Peyer's patch (tissue), 4 donors: Measurements from ENCODE around the gene TMEM219.

ENCODE experiments used
- CTCF ChIP-seq, 6 experiments: fragments of 450-650 bp in 4 of 6; fragments of 200-600 bp in 2 of 6; sonication (generic) in 1 of 6; IDR thresholded peaks; one replicate each; pipeline ENCODE4 v1.5.1; 2017 to 2019; ENCODE audit warnings: antibody characterized with exemption in 6 of 6, mild to moderate bottlenecking in 3 of 6, moderate library complexity in 1 of 6
- POLR2A ChIP-seq, 2 donors: fragments of 450-650 bp; IDR thresholded peaks; one replicate each; pipeline ENCODE4 v1.5.1; 2017; ENCODE audit warnings: antibody characterized with exemption in 2 of 2, mild to moderate bottlenecking in 2 of 2, moderate library complexity in 2 of 2

DNA sequence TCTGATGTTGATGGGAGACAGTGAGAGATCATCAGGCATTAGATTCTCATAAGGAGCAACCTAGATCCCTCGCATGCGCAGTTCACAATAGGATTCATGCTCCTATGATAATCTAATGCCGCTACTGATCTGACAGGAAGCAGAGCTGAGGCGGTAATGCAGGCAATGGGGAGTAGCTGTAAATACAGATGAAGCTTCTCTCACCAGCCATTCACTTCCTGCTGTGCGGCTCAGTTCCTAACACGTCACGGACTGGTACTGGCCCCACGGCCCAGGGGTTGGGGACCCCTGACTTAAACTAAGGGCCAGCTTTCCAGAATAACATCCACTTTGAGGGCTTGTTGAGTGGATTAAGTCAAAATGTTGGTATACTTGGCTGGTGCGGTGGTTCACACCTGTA, 2.6 kb upstream of the TMEM219 start:
- no peak for TF ChIP-seq CTCF (IDR thresholded peaks at IDR 0.05)
- TF ChIP-seq POLR2A (IDR thresholded peaks at IDR 0.05) = no peak
